NCI-H510A (cell line): ENCODE data around the gene METAP2.
"Not testable (repeated sequence)": the region's sequence is repeated elsewhere in the genome, so short reads cannot be mapped to it uniquely, and the experiment has no call there.

Experiments
- DNase-seq: peaks from one replicate; lab custom pipeline; 2025; lab: John Stamatoyannopoulos, UW

Gene METAP2

GRCh38 chr12:95473884-95474659, at the start of gene METAP2:
TSS of gene METAP2 (plus strand) at chr12:95474152. CDS start at chr12:95474180, 28 bp downstream.
- DNase-seq: peak; percentile 95

DNA sequence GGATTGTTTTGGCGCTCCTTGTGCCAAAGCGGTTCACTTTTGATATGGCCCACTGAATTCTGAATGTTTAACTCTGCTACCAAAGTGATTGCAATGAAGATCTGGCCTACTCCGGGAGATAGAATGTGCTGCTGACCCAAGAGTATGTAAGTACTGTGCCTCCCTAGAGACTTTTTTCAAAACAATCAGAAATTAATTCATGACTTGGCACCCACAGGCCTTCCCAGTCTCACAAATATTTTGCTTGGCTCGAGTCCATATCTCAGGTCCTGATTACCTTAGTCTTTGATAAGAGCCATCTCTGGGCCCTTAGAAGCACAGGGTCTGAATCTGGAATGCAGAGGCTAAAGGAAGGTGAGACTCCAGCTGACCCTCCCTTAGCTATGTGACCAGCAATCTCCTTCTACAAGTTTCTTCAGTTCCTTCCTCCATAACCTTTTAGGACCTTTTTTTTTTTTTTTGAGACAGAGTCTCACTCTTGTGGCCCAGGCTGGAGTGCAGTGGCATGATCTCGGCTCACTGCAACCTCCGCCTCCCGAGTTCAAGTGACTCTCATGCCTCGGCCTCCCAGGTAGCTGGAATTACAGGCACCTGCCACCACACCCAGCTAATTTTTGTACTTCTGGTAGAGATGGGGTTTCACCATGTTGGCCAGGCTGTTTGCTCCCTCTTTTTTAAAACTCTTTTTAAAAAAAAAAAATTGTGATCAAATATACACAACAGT, 49.5 kb upstream of the METAP2 start:
- DNase-seq: no peak

DNA sequence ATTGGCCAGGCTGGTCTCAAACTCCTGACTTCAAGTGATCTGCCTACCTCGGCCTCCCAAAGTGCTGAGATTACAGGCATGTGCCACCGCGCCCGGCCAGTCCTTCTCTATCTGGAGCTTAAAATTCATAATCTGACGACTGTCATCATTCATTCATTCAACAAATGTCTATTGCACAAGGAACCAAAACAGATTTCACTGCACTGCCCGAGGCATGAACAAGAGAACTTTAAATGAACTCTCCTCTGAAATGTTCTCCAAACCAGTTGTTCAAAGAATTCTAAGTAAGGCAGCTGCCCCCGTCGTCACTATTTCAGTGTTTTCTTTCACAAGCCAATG, 44.8 kb upstream of the METAP2 start:
- no peak for DNase-seq

- no peak for DNase-seq
These were observed 42.8 kb upstream of the METAP2 start for GRCh38 chr12:95431120-95431519.

GRCh38 chr12:95435355-95435754, 38.6 kb upstream of the METAP2 start:
- no peak for DNase-seq

- no peak for DNase-seq
These were observed 36.4 kb upstream of the METAP2 start for GRCh38 chr12:95437565-95437964.

- no peak for DNase-seq
These were observed 34.3 kb upstream of the METAP2 start for GRCh38 chr12:95439461-95440230.

DNA sequence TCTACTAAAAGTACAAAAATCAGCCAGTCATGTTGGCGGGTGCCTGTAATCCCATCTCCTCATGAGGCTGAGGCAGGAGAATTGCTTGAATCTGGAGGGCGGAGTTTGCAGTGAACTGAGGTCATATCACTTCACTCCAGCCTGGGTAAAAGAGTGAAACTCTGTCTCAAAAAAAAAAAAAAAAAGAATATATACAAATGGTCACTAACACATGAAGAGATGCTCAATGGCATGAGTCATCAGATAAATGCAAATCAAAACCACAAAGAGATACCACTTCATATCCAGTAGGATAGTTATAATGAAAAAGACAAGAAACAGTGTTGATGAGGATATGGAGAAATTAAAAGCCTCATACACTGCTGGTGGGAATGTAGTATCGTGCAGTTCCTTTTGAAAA, 33.6 kb upstream of the METAP2 start:
- DNase-seq: no peak

DNA sequence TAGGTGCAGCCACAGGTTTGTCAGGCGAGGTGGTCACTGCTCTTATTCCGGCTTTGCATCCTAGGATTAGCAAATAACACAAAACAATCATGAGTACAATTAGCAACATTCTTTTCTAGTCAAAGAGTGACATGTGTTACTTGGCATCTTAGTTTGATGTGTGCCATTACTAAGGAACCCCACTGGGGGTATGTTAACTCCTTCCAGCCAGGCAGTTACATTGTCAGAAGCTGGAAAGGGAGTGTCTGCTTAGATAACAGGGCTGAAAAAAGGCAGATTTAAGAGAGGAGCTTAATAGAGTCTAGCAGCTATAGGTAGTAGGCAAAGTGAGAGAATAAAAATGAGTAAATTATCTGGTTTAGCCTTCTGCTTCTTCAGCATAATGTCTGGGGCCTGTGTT, 30.5 kb upstream of the METAP2 start:
- no peak for DNase-seq

GRCh38 chr12:95445099-95445498, 28.9 kb upstream of the METAP2 start:
- DNase-seq: not testable (repeated sequence)

DNA sequence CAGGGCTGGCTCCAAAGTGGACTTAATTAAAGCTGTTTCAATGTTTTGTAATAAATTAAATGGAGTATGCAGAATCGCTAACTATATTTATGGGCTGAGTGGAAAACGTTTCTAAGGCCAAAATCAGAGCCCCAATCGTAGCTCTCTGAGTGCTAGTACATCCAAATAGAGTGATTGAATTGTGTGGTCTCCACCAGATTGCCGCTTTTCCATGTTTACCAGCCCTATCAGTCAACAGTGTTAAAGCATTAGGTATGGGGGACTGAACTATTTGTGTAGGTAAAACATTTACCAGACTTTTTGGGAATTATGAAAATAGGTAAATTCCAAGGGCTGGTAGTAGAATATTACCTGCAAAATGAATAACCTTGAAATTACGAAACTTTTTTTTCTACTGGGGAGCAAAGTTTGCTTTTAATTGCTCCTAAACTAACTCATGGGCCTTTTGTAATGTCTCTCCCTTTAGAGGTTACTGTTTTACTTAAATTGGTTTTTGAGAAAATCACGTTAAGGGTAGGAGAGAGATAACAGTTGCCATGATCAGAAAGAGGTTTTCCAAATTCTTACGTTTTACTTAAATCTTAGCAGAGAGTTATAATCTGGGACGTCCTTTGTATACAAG, 28.0 kb upstream of the METAP2 start:
- DNase-seq: no peak

DNA sequence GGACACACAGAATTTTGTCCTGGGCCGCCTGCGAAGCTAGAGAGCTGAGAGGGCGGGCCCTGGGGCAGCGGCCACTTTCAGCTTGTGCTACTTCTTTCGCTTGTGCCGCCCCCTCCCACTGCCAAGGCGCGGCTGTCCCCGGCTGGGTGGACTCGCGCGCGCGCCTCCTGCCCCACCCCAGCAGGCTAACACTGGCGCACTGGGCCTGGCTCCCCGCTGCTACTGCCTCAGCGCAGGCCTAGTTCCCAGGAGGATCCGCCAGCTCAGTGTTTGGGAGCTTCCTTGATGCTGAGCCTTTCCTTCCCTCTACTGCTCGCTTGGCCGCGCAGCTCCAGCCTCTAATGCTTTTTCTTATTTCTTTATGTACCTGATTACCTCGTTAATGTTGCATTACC, 27.4 kb upstream of the METAP2 start:
- DNase-seq: no peak

DNA sequence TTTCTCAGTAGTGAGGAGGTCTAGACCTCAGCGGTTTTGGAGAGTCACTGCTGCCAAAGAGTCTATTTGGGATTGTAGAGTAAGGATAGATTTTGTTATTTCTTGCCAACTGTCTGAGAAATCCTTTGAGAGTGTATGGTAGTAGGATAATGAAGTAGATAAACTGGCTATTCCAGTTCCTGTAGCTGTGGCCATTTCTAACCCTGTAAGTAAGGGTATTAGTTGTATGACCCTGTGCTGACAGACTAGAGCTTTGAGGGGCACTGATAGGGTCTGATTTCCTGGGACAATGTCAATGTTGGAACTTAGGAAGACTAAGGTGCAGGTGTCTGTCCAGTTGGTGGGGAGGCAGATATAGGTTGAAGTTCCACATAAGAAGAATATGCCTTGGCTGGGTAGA, 24.3 kb upstream of the METAP2 start:
- not testable (repeated sequence) for DNase-seq

DNA sequence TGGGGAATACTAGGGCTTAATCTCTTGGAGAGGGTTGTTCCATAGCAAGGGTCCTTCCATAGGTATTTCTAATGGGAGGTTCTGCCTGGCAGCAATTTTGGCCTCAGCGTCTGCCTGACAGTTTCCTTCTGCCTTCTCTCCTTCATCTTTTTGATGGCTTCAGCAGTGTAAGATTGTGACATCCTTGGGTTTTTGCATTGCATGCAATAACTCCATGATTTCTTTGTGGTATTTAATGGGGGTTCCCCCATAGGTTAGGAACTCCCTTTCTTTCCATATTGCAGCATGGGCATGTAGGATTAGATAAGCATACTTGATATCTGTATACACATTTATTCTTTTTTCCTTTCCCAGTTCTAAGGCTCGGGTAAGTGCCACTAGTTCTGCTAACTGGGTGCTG, 21.5 kb upstream of the METAP2 start:
- DNase-seq: not testable (repeated sequence)

DNA sequence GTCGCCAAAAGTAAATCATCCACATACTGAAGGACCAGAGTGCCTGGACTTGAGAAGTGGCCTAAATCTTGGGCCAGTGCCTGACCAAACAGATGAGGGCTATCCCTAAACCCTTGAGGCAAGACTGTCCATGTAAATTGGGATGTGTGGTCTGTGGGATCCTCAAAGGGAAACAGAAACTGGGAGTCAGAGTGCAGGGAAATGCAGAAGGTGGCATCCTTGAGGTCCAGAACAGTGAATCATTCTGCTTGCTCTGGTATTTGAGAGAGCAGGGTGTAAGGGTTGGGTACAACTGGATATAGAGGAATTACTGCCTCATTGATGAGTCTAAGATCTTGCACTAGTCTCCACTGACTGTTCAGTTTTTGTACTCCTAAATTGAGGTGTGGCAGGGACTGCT, 20.1 kb upstream of the METAP2 start:
- DNase-seq: not testable (repeated sequence)

DNA sequence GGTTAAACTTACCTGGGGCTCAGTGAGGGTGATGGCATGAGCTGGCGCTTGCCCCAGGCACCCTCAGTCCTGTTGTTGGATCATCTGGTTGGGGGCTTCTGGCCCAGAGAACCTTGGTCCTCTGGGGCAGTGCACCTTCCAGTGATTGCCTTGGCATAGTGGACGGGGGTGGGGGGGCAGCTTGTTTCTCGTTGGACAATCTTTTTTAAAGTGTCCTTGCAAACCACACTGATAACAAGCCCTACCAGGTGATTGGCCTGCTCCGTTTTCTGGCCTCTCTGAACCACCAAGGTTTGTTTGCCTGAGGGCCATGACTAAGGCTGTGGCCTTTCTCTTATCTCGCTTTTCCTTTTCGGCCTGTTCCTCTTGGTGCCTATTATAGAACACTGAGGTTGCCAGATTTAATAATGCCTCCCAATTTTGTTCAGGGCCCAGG, 19.2 kb upstream of the METAP2 start:
- not testable (repeated sequence) for DNase-seq

GRCh38 chr12:95457605-95458004, 16.3 kb upstream of the METAP2 start:
- not testable (repeated sequence) for DNase-seq

GRCh38 chr12:95458761-95459160, 15.2 kb upstream of the METAP2 start:
- DNase-seq: no peak

- DNase-seq: no peak
These were observed 14.6 kb upstream of the METAP2 start for GRCh38 chr12:95459310-95459709.

DNA sequence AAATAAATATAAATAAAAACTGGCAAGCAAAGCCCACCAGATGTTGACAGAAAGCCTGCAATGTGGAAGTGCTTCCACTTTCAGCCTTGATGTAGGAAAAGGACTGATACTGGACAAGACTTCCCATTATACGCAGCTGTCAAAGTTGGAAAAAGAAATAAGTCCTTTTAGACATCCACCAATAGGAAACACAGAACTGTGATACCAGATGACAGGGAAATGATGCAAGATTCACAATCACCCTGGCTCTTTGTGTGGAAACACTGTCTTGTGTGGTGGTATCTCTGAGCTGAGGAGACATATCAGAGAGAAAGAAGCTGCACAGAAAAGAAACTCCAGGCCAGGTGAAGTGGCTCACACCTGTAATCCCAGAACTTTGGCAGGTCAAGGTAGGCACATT, 13.8 kb upstream of the METAP2 start:
- DNase-seq: no peak

DNA sequence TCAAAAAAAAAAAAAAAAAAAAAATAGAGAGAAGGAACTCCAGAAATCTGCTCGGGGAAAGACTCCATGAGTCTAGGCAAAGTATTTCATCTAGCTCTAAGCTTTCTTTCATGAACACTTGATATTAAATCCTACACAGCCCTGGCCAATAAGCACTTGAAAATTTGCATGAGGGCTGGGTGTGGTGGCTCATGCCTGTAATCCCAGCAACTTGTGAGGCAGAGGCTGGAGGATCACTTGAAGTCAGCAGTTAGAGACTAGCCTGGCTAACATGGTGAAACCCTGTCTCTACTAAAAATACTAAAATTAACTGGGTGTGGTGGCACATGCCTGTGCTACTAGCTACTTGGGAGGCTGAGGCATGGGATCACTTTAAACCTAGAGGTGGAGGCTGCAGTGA, 13.1 kb upstream of the METAP2 start:
- DNase-seq: no peak

DNA sequence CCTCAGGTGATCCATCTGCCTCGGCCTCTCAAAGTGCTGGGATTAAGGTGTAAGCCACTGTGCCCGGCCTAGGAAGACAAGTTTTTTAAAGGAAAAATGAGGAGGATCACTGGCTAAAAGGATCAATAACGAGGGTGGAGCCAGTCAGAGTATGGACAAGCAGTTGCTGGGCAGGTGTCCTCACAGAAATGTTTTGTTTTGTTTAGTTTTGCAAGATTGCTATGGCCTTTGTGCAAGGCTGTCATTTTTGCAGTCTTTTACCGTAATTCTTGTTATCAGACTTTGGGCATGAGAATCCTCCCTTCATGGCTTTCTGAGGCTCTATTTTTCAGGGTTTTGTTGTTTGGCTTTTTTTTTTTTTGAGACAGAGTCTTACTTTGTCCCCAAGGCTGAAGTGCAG, 11.9 kb upstream of the METAP2 start:
- DNase-seq: no peak
